HG02840 (cell line): ENCODE measurements around the gene ADD1.

Experiments used
- ATAC-seq: cut with Tn5 transposase; IDR thresholded peaks from one replicate; pipeline ENCODE4 v1.9.1; 2021; ENCODE audit warnings: mild to moderate bottlenecking, moderate library complexity, moderate number of reproducible peaks; ENCODE audit not compliant: unreplicated experiment, low FRiP score

The ADD1 gene, protein sequence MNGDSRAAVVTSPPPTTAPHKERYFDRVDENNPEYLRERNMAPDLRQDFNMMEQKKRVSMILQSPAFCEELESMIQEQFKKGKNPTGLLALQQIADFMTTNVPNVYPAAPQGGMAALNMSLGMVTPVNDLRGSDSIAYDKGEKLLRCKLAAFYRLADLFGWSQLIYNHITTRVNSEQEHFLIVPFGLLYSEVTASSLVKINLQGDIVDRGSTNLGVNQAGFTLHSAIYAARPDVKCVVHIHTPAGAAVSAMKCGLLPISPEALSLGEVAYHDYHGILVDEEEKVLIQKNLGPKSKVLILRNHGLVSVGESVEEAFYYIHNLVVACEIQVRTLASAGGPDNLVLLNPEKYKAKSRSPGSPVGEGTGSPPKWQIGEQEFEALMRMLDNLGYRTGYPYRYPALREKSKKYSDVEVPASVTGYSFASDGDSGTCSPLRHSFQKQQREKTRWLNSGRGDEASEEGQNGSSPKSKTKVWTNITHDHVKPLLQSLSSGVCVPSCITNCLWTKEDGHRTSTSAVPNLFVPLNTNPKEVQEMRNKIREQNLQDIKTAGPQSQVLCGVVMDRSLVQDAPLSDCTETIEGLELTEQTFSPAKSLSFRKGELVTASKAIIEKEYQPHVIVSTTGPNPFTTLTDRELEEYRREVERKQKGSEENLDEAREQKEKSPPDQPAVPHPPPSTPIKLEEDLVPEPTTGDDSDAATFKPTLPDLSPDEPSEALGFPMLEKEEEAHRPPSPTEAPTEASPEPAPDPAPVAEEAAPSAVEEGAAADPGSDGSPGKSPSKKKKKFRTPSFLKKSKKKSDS

GRCh38 chr4:2843263-2843940 is at the start of gene ADD1:
Gene ADD1 (plus strand): TSS chr4:2843844. CDS start chr4:2875916, 32,072 bp downstream.
- ATAC-seq, result peak; percentile 75

DNA sequence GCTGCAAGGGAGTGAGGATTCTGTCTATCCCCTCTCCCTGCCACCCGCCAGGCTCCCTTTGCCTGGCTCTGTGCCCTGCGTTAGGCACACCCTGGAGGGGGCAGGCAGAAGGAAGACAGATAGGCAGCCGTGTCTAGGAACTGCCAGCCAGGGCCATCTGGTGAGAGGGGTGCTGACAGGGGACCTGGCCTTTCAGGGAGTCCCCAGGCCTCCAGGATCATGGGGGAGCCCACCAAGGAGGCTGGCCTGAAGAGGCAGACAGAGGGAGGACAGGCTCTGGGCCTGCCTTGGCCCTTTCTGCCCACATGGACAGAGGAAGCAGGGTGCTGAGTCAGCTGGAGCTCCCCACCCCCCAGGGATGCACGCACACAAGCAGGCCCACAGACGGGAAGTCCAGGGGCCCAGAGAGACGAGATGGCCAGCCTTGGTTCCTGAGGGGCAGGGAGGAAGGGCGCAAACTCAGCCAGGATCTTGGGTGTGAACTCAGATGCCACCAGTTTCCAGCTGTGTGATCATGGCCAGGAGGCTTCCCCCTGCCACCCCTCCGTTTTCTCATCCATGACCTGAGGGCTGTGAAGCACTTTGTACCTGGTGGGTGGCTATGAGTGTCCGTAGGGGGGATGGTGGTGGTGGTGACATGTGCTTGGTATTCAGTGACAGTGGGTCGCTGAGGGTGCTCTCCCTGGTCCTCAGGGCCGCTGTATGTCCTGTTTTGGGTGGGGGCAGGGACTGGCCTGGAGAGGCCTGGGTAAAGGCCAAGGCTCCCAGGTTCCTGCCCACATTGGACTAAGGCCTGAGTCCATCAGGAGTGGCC is 49.0 kb upstream of the ADD1 start:
- ATAC-seq, result no peak

DNA sequence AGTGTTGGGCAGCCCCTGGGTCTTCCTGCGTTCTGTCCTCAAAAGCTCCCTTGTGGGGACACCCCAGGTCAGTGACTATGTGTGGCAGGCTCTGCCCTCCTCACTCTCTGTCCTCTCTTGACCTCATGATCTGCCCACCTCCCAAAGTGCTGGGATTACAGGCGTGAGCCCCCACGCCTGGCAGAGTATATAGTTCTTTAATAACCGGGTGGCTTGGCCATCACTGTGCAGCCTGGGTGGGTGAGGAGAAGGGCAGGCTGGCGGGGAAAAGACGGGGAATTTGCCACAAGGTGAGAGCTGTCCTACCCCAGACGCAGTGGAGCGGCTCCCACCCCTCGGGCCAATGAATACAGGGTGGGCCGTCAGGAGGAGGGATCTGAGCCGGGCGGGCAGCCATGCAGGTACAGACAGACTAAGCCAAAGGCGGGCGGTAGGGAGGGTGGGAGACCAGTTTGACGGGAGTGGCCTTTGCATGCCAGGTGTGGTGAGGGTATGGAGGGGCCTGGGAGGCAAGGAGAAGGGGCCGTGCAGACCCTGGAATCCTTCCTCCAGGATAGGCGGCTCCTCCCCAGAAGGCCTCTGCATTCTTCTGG is 48.2 kb upstream of the ADD1 start:
- ATAC-seq, result no peak

DNA sequence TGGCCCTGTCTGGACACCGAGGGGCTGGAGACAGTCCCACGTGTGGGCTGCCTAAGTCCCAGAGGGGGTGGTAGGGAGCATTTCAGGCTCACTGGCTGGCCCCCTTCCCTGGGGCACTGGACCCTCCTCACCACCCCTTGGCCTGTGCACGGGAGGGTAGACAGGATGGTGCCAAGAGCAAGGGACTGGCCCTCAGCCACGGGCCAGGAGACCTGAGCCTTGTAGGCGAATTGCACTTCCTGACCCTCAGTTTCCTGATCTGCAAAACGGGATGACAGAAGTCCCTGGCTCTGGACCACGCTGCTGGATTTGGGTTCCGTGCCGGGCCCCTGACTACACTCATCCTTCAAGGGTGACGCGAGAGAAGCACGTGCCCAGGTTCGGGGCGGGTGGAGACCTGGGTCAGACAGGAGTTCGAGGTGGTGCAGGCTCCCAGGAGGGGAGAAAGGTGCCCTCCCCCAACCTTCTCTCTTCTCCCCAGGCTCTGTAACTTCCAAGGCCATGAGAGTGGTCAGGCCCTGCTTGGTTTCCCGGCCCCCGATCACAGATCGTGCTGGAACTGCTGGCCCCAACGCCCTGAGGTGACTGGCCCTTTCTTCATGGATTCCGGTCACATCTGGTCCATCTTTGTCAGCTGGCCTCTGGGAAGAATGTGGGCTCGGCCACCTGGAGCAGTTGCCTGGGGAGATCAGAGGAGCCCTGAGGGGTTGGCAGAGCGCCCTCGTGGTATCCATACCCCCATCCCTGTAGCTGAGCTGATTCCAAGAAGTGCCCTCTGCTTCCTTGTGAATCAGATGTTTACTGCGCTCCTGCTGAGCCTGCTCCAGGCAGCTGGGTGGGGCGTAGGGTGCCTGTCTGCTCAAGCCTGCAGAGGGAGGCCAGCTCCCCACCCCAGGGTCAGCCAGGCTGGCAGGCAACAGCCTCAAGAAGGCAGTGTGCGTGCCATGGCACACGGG is 47.5 kb upstream of the ADD1 start:
- ATAC-seq, result no peak

DNA sequence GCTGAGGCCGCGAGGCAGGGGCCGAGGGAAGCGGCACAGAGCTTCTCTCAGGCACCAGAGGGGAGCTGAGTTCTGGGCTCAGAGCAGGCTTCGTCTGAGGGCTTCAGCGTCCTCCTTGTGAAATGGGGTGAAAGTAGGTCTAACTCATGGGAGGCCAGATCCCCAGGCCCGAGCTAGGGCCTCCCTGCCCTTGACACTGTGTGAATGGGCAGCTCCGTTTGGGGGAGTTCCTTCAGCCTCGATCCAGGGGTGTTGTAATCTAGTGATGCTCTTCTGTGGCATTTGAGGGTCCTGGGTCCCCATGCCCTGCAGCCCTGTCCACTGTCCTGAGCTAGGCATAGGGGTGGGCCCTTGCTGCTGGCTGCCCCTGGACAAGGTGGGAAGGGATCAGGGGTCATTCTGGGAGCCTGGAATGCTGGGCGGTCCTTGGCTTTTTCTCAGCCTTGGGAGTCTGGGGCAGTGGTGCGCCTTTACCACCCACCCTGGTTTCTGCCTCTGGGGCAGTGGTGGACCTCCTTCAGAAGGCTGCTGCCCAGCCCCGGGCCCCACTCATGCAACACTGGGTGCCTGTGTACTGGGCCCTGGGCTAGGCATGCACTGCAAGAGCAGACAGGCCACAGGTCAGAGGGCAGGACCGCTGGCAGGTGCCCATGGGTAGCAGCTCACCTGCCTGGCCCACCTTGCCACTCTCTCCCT is 46.6 kb upstream of the ADD1 start:
- ATAC-seq, result no peak

DNA sequence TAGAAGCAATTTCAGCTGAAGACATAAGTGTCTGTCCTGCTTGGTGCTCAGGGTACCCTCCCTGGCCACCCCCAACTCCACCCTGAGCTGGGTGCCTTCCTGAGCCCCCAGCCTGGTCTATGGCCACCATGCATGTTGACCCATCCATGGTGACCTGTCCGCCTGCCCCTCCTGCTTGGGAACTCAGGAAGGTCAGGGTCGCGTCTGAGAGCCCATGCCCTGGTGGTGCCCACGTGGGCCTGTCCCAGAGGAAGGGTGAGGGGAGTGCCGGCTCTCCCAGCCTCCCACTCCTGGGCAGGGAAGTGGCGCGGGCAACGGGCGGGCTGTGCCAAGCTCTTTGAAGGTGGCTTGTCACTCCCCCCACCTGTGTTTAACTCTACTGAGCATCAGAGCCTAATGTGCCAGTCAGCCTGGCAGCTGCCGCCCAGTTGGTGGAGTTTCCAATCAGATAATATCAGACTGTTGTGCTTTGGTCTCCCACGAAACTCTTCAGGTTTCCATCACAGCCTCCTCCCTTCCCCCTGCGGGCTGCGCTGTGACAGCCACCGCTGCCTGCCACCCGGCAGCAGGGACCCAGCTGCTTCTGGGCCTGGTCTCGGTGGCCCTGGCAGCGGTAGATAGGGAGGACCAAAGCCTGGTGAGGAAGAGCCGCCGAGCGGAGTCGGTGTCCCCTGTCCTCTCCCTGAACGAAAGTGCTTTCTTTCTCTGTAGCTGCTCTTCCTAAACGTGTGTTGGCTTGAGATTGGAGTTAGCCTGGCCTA is 45.9 kb upstream of the ADD1 start:
- ATAC-seq, result no peak

DNA sequence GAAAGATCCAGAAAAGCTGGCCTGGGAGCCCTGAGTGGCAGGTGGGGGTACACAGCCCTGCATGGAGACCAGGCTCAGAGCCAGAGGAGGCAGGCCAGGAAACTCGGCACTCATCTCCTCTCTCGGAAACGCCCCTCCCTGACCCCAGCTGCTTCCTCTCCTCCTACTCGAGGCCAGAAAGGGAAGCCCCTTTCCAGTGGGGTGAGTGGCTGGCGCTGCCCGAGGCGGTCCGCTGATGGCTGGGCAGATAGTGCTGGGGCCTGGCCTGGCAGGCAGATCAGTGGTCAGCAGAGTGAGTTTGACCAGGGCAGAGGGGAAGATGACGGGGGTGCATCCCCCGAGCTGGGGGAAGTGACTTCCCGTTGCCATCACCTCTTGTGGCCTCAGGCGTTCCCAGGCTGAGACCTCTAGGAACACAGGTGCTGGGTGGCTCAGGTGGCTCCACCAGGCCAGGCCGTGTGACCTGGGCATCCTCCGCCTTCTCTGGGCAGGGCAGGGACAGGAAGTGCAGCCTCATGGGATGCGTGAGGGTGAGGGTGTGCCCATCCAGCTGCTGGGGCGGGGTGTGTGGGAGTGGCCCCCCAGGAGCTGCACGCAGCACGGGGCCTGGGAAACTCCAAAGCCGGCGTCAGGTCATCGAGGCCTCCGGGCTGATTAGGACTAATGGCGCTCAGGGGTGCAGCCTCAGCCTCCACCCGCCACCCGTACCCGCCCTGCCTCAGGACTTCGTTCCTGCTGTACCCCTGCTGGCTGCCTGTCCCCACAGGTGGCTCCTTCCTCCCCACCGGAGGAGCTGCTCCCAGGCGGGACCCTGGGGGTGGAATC is 45.0 kb upstream of the ADD1 start:
- no peak for ATAC-seq

- ATAC-seq, result no peak
These were observed 44.3 kb upstream of the ADD1 start for GRCh38 chr4:2799224-2799911.

- ATAC-seq, result no peak
These were observed 43.5 kb upstream of the ADD1 start for GRCh38 chr4:2799971-2800690.

GRCh38 chr4:2800691-2801596 is 42.7 kb upstream of the ADD1 start:
- ATAC-seq, result no peak

- ATAC-seq, result no peak
These were observed 40.8 kb upstream of the ADD1 start for GRCh38 chr4:2802618-2803531.

DNA sequence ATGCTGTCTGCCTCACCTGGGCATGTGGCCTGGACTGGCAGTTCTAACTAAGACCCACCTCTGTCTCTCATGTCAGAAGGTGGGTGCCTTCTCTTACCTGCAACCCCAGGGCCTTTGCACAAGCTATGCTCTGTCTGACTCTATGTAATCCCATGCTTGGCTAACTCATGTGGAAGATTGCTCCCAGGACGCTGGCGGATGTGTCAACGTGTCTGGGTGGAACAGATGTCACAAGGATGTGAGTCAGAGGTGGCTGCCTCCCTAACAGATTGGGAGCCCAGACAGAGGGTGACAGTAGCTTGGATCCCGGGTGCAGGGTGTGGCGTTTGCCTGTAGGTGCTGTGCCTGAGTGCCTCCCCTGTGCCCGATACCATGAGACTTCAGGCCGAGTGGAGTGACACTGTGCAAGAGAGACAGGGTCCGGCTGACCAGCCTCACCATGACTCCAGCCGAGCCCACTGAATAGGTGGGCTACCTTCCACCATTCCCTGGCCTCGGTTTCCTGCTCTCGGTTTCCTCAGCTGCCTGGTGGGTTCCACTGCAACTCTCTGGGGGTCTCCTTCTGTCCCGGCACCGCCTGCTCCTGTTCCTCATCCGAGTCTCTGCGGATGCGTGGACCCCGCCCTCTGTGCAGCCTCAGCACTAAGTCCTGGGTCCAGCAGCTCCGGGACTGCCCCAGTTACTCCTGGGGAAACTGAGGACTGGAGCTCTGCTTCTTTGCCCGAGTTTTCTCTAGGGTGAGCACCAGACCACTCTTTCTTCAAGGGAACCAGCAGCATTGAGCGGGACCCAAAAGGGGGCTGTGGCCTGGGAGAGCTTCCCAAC is 39.8 kb upstream of the ADD1 start:
- no peak for ATAC-seq
